NT2/D1 (cell line): ENCODE measurements around the gene GATA3.

Experiments
- DNase-seq: peaks from one replicate; pipeline ENCODE4 v3.0.0-alpha.2; 2011; ENCODE audit warnings: low read depth, low spot score
- H3K27me3 ChIP-seq: 2 replicates; pipeline ENCODE4 v1.6.0; 2011; ENCODE audit warnings: mild to moderate bottlenecking; ENCODE audit not compliant: insufficient read length, insufficient read depth
- H3K36me3 ChIP-seq: 2 replicates; pipeline ENCODE4 v1.6.1; 2011; ENCODE audit warnings: mild to moderate bottlenecking, low read length, mixed read lengths; ENCODE audit not compliant: insufficient read depth, insufficient read length
- H3K4me1 ChIP-seq: 2 replicates; pipeline ENCODE4 v1.5.1; 2011; ENCODE audit not compliant: insufficient read depth, insufficient read length
- H3K4me3 ChIP-seq: 2 replicates; pipeline ENCODE4 v1.5.1; 2011; ENCODE audit warnings: low read depth; ENCODE audit not compliant: insufficient read length
- H3K9ac ChIP-seq: 2 replicates; pipeline ENCODE4 v1.6.0; 2011; ENCODE audit warnings: low read depth; ENCODE audit not compliant: insufficient read length
- H3K9me3 ChIP-seq: 2 replicates; pipeline ENCODE4 v1.5.1; 2011; ENCODE audit warnings: mild to moderate bottlenecking, low read length; ENCODE audit not compliant: insufficient read depth
- SUZ12 ChIP-seq: IDR thresholded peaks from 2 replicates; pipeline ENCODE4 v1.6.1; 2011; ENCODE audit not compliant: insufficient read length, insufficient read depth; ENCODE audit errors: extremely low read depth
- YY1 ChIP-seq: IDR thresholded peaks from 2 replicates; pipeline ENCODE4 v1.6.1; 2011; ENCODE audit not compliant: insufficient read length, insufficient read depth
- ZNF274 ChIP-seq: IDR thresholded peaks from 2 replicates; pipeline ENCODE4 v1.6.1; 2011; ENCODE audit warnings: mild to moderate bottlenecking, low read depth, low read length

The GATA3 gene

GRCh38 chr10:8084799-8085198 lies 30.3 kb downstream of the GATA3 start:
- Histone ChIP-seq H3K4me3 (no peak overlapping the region), H3K27me3 (no peaks in the 10 kb centered on the region), H3K9me3 (no peaks in the 10 kb centered on the region), H3K4me1 (peaks cover 3% of the 10 kb centered on the region), H3K36me3 (no peaks in the 10 kb centered on the region), H3K9ac (no peak overlapping the region)
- no peak for DNase-seq
- TF ChIP-seq YY1 (no peak), ZNF274 (no peak), SUZ12 (no peak)

GRCh38 chr10:8085251-8085650 lies 30.8 kb downstream of the GATA3 start:
- Histone ChIP-seq H3K4me3 (no peak overlapping the region), H3K9me3 (no peaks in the 10 kb centered on the region), H3K4me1 (peaks cover 3% of the 10 kb centered on the region), H3K36me3 (no peaks in the 10 kb centered on the region), H3K27me3 (no peaks in the 10 kb centered on the region), H3K9ac (no peak overlapping the region)
- no peak for DNase-seq
- TF ChIP-seq SUZ12, result no peak

- Histone ChIP-seq H3K36me3 (no peaks in the 10 kb centered on the region), H3K9ac (no peak overlapping the region), H3K9me3 (no peaks in the 10 kb centered on the region), H3K4me1 (no peaks in the 10 kb centered on the region), H3K4me3 (no peak overlapping the region), H3K27me3 (no peaks in the 10 kb centered on the region)
- DNase-seq, result no peak
- TF ChIP-seq SUZ12, result no peak
- no peak for TF ChIP-seq ZNF274
- TF ChIP-seq YY1, result no peak
These were observed 31.8 kb downstream of the GATA3 start for GRCh38 chr10:8086315-8086714.

- H3K4me1 ChIP-seq, result no peaks in the 10 kb centered on the region
- H3K36me3 ChIP-seq, result no peaks in the 10 kb centered on the region
- TF ChIP-seq ZNF274, result no peak
- no peak for TF ChIP-seq YY1
- TF ChIP-seq SUZ12, result no peak
- no peak overlapping the region for H3K9ac ChIP-seq
- DNase-seq, result no peak
- no peaks in the 10 kb centered on the region for H3K9me3 ChIP-seq
- no peaks in the 10 kb centered on the region for H3K27me3 ChIP-seq
- no peak overlapping the region for H3K4me3 ChIP-seq
These were observed 34.0 kb downstream of the GATA3 start for GRCh38 chr10:8088504-8088903.

- Histone ChIP-seq H3K36me3 (no peaks in the 10 kb centered on the region), H3K27me3 (no peaks in the 10 kb centered on the region), H3K4me1 (no peaks in the 10 kb centered on the region), H3K4me3 (no peak overlapping the region), H3K9ac (no peak overlapping the region), H3K9me3 (no peaks in the 10 kb centered on the region)
- no peak for TF ChIP-seq SUZ12
- TF ChIP-seq ZNF274, result no peak
- no peak for TF ChIP-seq YY1
- no peak for DNase-seq
These were observed 37.9 kb downstream of the GATA3 start for GRCh38 chr10:8092428-8092827.

GRCh38 chr10:8095959-8096358 lies 41.5 kb downstream of the GATA3 start:
- peaks cover 7% of the 10 kb centered on the region for H3K4me1 ChIP-seq
- DNase-seq, result no peak
- no peak overlapping the region for H3K9ac ChIP-seq
- H3K36me3 ChIP-seq, result no peaks in the 10 kb centered on the region
- H3K4me3 ChIP-seq, result no peak overlapping the region
- H3K27me3 ChIP-seq, result no peaks in the 10 kb centered on the region
- no peaks in the 10 kb centered on the region for H3K9me3 ChIP-seq
- no peak for TF ChIP-seq YY1
- no peak for TF ChIP-seq SUZ12
- TF ChIP-seq ZNF274, result no peak

GRCh38 chr10:8096931-8097330 lies 42.4 kb downstream of the GATA3 start:
- H3K9me3 ChIP-seq, result no peaks in the 10 kb centered on the region
- no peak for TF ChIP-seq SUZ12
- no peak for TF ChIP-seq YY1
- no peak for TF ChIP-seq ZNF274
- no peak overlapping the region for H3K4me3 ChIP-seq
- H3K4me1 ChIP-seq, result peaks cover 7% of the 10 kb centered on the region
- H3K9ac ChIP-seq, result no peak overlapping the region
- no peaks in the 10 kb centered on the region for H3K36me3 ChIP-seq
- no peaks in the 10 kb centered on the region for H3K27me3 ChIP-seq
- no peak for DNase-seq

- no peak overlapping the region for H3K4me3 ChIP-seq
- H3K9me3 ChIP-seq, result no peaks in the 10 kb centered on the region
- H3K4me1 ChIP-seq, result peaks cover 13% of the 10 kb centered on the region
- H3K27me3 ChIP-seq, result peaks cover 3% of the 10 kb centered on the region
- no peak overlapping the region for H3K9ac ChIP-seq
- no peaks in the 10 kb centered on the region for H3K36me3 ChIP-seq
- no peak for DNase-seq
- TF ChIP-seq YY1, result no peak
- no peak for TF ChIP-seq SUZ12
- TF ChIP-seq ZNF274, result no peak
These were observed 45.9 kb downstream of the GATA3 start for GRCh38 chr10:8100366-8100765.
